HepG2 (cell line): ENCODE results near the gene EFCAB11. TPM values are rescaled to one million over a fixed set of nuclear protein-coding genes. Genes with fewer than 3 reads are reported as not detected.

Experiments used
- ARHGAP35 ChIP-seq: sonication (generic); formaldehyde crosslinking; IDR thresholded peaks from 2 replicates; pipeline ENCODE4 v1.9.0; 2022; ENCODE audit warnings: mild to moderate bottlenecking, inconsistent platforms, moderate library complexity, missing genetic modification reagents, borderline replicate concordance
- ATAD3A ChIP-seq: sonication (generic); formaldehyde crosslinking; IDR thresholded peaks from 2 replicates; pipeline ENCODE4 v1.4.0; 2020; ENCODE audit warnings: missing genetic modification reagents
- IRX3 ChIP-seq: sonication (generic); formaldehyde crosslinking; IDR thresholded peaks from 2 replicates; pipeline ENCODE4 v1.8.1; 2023; ENCODE audit warnings: mild to moderate bottlenecking, low read depth, missing genetic modification reagents, borderline replicate concordance
- LCORL ChIP-seq, 2 experiments: fragments of 450-650 bp in 1 of 2; sonication (generic) in 1 of 2; formaldehyde crosslinking in 1 of 2; IDR thresholded peaks; 2 replicates each; pipeline versions ENCODE4 v1.5.0 to v1.6.1; 2017 to 2020; ENCODE audit warnings: antibody characterized with exemption in 1 of 2, missing genetic modification reagents in 1 of 2
- NFE2 ChIP-seq: sonication (generic); formaldehyde crosslinking; IDR thresholded peaks from 2 replicates; pipeline ENCODE4 v1.4.0; 2020; ENCODE audit warnings: missing genetic modification reagents
- SP1 ChIP-seq, 2 experiments: fragments of 450-650 bp in 1 of 2; sonication (generic) in 1 of 2; formaldehyde crosslinking in 1 of 2; IDR thresholded peaks; 2 replicates each; pipeline versions ENCODE4 v1.4.0 to v1.6.1; 2016 to 2020; ENCODE audit warnings: missing genetic modification reagents in 1 of 2
- SRY ChIP-seq: sonication (generic); formaldehyde crosslinking; IDR thresholded peaks from 2 replicates; pipeline ENCODE4 v1.8.0; 2022; ENCODE audit warnings: mild to moderate bottlenecking, missing genetic modification reagents
- ZMYM4 ChIP-seq: sonication (generic); formaldehyde crosslinking; IDR thresholded peaks from 2 replicates; pipeline ENCODE4 v1.8.1; 2023; ENCODE audit warnings: mild to moderate bottlenecking, missing genetic modification reagents
- ZNF775 ChIP-seq: sonication (generic); formaldehyde crosslinking; IDR thresholded peaks from 2 replicates; pipeline ENCODE4 v1.4.0; 2020; ENCODE audit warnings: missing genetic modification reagents, mild to moderate bottlenecking, moderate library complexity, borderline replicate concordance
- polyA plus RNA-seq, 8 experiments: library from polyadenylated mRNA; depleted of rRNA in 3 of 8; stranded (reverse) in 7 of 8; unstranded in 1 of 8; fragments of >200 nt; fragmentation: Illumina TruSeq in 4 of 8; extraction: Trizol in 4 of 8; gene quantifications; 2 replicates each; pipeline versions ENCODE4 v1.2.1 to v1.2.3, GENCODE V29; 2011 to 2016; ENCODE audit warnings: low read depth in 4 of 8, missing spikeins in 1 of 8, mixed read lengths in 1 of 8; ENCODE audit not compliant: insufficient read depth in 1 of 8
- total RNA-seq, 5 experiments: library from RNA; depleted of rRNA; stranded (reverse); fragments of >200 nt; fragmentation: Illumina TruSeq; extraction: Trizol; gene quantifications; 2 replicates each; pipeline ENCODE4 v1.2.3, GENCODE V29; 2016; ENCODE audit warnings: low read depth in 1 of 5
- TF ChIP-seq, protein P1 (sequence below): sonication (generic); formaldehyde crosslinking; IDR thresholded peaks from 2 replicates; pipeline ENCODE4 v1.4.0; 2020; ENCODE audit warnings: mild to moderate bottlenecking, missing genetic modification reagents
- TF ChIP-seq, protein P2 (sequence below): IDR thresholded peaks from 2 replicates; pipeline ENCODE4 v1.6.1; 2012; ENCODE audit warnings: low read length, improper control_type of control experiment
- TF ChIP-seq, protein P3 (sequence below): IDR thresholded peaks from 2 replicates; pipeline ENCODE4 v1.6.1; 2016; ENCODE audit warnings: missing biosample characterization, missing genetic modification reagents, low read depth
- TF ChIP-seq, protein P4 (sequence below): sonication (generic); formaldehyde crosslinking; IDR thresholded peaks from 2 replicates; pipeline ENCODE4 v1.5.0; 2020; ENCODE audit warnings: mild to moderate bottlenecking, missing genetic modification reagents
- TF ChIP-seq, protein P5 (sequence below): sonication (generic); formaldehyde crosslinking; IDR thresholded peaks from 2 replicates; pipeline ENCODE4 v1.4.0; 2020; ENCODE audit warnings: missing genetic modification reagents
- TF ChIP-seq, protein P6 (sequence below): sonication (generic); formaldehyde crosslinking; IDR thresholded peaks from 2 replicates; pipeline ENCODE4 v1.4.0; 2020; ENCODE audit warnings: missing genetic modification reagents

The EFCAB11 gene
- total and polyA plus RNA-seq, 2 of the 13 experiments (the other 11 are each of a cell fraction or from before 2014, with no cell fraction given), result 8.2 to 31.5 TPM

DNA sequence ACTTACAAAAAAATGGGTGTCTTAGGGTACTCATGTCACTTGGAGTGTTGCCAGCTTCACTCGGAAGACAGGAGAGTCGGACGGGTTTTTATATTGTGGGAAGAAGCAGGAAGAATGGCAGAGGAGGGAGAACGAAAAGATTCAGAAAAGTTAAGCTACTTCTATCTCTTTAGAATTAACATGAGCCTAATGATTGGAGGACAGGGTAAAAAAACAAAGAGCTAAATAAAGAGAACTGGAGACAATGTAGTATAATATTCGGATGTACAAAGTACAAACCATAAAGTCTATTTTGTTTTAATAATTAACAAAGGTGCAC is 43.9 kb downstream of the EFCAB11 start (continued):
- TF ChIP-seq, protein P1, sequence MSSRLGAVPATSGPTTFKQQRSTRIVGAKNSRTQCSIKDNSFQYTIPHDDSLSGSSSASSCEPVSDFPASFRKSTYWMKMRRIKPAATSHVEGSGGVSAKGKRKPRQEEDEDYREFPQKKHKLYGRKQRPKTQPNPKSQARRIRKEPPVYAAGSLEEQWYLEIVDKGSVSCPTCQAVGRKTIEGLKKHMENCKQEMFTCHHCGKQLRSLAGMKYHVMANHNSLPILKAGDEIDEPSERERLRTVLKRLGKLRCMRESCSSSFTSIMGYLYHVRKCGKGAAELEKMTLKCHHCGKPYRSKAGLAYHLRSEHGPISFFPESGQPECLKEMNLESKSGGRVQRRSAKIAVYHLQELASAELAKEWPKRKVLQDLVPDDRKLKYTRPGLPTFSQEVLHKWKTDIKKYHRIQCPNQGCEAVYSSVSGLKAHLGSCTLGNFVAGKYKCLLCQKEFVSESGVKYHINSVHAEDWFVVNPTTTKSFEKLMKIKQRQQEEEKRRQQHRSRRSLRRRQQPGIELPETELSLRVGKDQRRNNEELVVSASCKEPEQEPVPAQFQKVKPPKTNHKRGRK (CRISPR knock-in tag), result no peak
- TF ChIP-seq ARHGAP35 (CRISPR knock-in tag) (no peak), ZNF775 (CRISPR knock-in tag) (0 out of 2 replicates have a peak, but pooled peaks have one; percentile 32), SRY (CRISPR knock-in tag) (no peak), ZMYM4 (CRISPR knock-in tag) (0 out of 2 replicates have a peak, but pooled peaks have one; percentile 9), ATAD3A (no peak), LCORL (IDR thresholded peaks at IDR 0.05) (no peak), LCORL (CRISPR knock-in tag; IDR thresholded peaks at IDR 0.05) (0 out of 2 replicates have a peak, but pooled peaks have one; percentile 3), SP1 (IDR thresholded peaks at IDR 0.05) (no peak), SP1 (CRISPR knock-in tag; IDR thresholded peaks at IDR 0.05) (no peak), IRX3 (CRISPR knock-in tag) (no peak), NFE2 (no peak)
- TF ChIP-seq, protein P2, sequence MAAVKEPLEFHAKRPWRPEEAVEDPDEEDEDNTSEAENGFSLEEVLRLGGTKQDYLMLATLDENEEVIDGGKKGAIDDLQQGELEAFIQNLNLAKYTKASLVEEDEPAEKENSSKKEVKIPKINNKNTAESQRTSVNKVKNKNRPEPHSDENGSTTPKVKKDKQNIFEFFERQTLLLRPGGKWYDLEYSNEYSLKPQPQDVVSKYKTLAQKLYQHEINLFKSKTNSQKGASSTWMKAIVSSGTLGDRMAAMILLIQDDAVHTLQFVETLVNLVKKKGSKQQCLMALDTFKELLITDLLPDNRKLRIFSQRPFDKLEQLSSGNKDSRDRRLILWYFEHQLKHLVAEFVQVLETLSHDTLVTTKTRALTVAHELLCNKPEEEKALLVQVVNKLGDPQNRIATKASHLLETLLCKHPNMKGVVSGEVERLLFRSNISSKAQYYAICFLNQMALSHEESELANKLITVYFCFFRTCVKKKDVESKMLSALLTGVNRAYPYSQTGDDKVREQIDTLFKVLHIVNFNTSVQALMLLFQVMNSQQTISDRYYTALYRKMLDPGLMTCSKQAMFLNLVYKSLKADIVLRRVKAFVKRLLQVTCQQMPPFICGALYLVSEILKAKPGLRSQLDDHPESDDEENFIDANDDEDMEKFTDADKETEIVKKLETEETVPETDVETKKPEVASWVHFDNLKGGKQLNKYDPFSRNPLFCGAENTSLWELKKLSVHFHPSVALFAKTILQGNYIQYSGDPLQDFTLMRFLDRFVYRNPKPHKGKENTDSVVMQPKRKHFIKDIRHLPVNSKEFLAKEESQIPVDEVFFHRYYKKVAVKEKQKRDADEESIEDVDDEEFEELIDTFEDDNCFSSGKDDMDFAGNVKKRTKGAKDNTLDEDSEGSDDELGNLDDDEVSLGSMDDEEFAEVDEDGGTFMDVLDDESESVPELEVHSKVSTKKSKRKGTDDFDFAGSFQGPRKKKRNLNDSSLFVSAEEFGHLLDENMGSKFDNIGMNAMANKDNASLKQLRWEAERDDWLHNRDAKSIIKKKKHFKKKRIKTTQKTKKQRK, result no peak
- TF ChIP-seq, protein P3, sequence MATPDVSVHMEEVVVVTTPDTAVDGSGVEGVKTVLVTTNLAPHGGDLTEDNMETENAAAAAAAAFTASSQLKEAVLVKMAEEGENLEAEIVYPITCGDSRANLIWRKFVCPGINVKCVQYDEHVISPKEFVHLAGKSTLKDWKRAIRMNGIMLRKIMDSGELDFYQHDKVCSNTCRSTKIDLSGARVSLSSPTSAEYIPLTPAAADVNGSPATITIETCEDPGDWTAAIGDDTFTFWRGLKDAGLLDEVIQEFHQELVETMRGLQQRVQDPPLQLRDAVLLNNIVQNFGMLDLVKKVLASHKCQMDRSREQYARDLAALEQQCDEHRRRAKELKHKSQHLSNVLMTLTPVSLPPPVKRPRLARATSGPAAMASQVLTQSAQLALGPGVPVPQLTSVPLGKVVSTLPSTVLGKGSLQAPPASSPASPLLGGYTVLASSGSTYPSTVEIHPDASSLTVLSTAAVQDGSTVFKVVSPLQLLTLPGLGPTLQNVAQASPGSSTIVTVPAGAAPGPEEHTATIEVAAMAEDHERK, result no peak
- TF ChIP-seq, protein P4, sequence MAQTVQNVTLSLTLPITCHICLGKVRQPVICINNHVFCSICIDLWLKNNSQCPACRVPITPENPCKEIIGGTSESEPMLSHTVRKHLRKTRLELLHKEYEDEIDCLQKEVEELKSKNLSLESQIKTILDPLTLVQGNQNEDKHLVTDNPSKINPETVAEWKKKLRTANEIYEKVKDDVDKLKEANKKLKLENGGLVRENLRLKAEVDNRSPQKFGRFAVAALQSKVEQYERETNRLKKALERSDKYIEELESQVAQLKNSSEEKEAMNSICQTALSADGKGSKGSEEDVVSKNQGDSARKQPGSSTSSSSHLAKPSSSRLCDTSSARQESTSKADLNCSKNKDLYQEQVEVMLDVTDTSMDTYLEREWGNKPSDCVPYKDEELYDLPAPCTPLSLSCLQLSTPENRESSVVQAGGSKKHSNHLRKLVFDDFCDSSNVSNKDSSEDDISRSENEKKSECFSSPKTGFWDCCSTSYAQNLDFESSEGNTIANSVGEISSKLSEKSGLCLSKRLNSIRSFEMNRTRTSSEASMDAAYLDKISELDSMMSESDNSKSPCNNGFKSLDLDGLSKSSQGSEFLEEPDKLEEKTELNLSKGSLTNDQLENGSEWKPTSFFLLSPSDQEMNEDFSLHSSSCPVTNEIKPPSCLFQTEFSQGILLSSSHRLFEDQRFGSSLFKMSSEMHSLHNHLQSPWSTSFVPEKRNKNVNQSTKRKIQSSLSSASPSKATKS, result no peak
- TF ChIP-seq, protein P5, sequence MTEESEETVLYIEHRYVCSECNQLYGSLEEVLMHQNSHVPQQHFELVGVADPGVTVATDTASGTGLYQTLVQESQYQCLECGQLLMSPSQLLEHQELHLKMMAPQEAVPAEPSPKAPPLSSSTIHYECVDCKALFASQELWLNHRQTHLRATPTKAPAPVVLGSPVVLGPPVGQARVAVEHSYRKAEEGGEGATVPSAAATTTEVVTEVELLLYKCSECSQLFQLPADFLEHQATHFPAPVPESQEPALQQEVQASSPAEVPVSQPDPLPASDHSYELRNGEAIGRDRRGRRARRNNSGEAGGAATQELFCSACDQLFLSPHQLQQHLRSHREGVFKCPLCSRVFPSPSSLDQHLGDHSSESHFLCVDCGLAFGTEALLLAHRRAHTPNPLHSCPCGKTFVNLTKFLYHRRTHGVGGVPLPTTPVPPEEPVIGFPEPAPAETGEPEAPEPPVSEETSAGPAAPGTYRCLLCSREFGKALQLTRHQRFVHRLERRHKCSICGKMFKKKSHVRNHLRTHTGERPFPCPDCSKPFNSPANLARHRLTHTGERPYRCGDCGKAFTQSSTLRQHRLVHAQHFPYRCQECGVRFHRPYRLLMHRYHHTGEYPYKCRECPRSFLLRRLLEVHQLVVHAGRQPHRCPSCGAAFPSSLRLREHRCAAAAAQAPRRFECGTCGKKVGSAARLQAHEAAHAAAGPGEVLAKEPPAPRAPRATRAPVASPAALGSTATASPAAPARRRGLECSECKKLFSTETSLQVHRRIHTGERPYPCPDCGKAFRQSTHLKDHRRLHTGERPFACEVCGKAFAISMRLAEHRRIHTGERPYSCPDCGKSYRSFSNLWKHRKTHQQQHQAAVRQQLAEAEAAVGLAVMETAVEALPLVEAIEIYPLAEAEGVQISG (CRISPR knock-in tag), result no peak
- TF ChIP-seq, protein P6, sequence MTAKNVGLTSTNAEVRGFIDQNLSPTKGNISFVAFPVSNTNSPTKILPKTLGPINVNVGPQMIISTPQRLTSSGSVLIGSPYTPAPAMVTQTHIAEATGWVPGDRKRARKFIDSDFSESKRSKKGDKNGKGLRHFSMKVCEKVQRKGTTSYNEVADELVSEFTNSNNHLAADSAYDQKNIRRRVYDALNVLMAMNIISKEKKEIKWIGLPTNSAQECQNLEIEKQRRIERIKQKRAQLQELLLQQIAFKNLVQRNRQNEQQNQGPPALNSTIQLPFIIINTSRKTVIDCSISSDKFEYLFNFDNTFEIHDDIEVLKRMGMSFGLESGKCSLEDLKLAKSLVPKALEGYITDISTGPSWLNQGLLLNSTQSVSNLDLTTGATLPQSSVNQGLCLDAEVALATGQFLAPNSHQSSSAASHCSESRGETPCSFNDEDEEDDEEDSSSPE, result no peak
